Prostate gland (tissue), 2 donors: ENCODE data around the gene ERVFRD-1. TPM values are rescaled to one million over a fixed set of nuclear protein-coding genes. Genes with fewer than 3 reads are reported as not detected.

Experiments
- DNase-seq: peaks from one replicate; pipeline ENCODE4 v3.0.0-alpha.2; 2019; ENCODE audit warnings: low spot score
- H3K27ac ChIP-seq, 2 donors: fragments of 200-600 bp; sonication (generic); 2 replicates each; pipeline ENCODE4 v1.5.1; 2017 to 2019
- H3K27me3 ChIP-seq: fragments of 200-600 bp; sonication (generic); replicated peaks from 2 replicates; pipeline ENCODE4 v1.5.1; 2019; ENCODE audit not compliant: insufficient read depth
- H3K36me3 ChIP-seq, 2 donors: fragments of 200-600 bp; sonication (generic); 1 replicate in 1 of 2; 2 replicates in 1 of 2; pipeline versions ENCODE4 v1.5.1 to v1.8.1; 2017 to 2019
- H3K4me1 ChIP-seq: fragments of 200-600 bp; sonication (generic); replicated peaks from 2 replicates; pipeline ENCODE4 v1.5.1; 2019
- H3K4me3 ChIP-seq, 2 donors: fragments of 200-600 bp; sonication (generic); 2 replicates each; pipeline ENCODE4 v1.5.1; 2017 to 2019
- H3K9me3 ChIP-seq: fragments of 200-600 bp; sonication (generic); 2 replicates; pipeline ENCODE4 v1.5.1; 2017
- POLR2A ChIP-seq: fragments of 450-650 bp; IDR thresholded peaks from one replicate; pipeline ENCODE4 v1.6.1; 2016; ENCODE audit warnings: antibody characterized with exemption, mild to moderate bottlenecking
- POLR2AphosphoS5 ChIP-seq: sonication (generic); formaldehyde crosslinking; IDR thresholded peaks from one replicate; pipeline ENCODE4 v1.6.1; 2017; ENCODE audit warnings: antibody characterized with exemption
- WGBS: methylation state at CpG from one replicate; pipeline ENCODE4 v1.1.5; 2018; 5-methylcytosine and 5-hydroxymethylcytosine counted together
- intact Hi-C: fragments of 100-400 bp; cut with DNase I; formaldehyde crosslinking; loops from one replicate; pipeline ENCODE4 v1.14.2; 2022
- small RNA-seq, 2 donors: library from RNA; depleted of rRNA; stranded (forward); fragments of <200 nt; gene quantifications; one replicate each; pipeline ENCODE3, GENCODE V24; 2016
- total RNA-seq, 2 donors: library from RNA; depleted of rRNA; stranded (reverse); fragments of >200 nt; gene quantifications; one replicate each; pipeline ENCODE4 v1.1.0, GENCODE V29; 2016
- TF ChIP-seq, protein P1 (sequence below), 4 experiments: fragments of 200-600 bp in 2 of 4; fragments of 450-650 bp in 2 of 4; sonication (generic) in 2 of 4; IDR thresholded peaks; 1 replicate in 3 of 4; 2 replicates in 1 of 4; pipeline ENCODE4 v1.5.1; 2016 to 2019; ENCODE audit warnings: antibody characterized with exemption in 4 of 4, mild to moderate bottlenecking in 2 of 4, moderate library complexity in 2 of 4

Gene ERVFRD-1
- total RNA-seq, 2 donors from 2014 or later, result not detected

- Histone ChIP-seq H3K4me1 (no peaks in the 10 kb centered on the region), H3K9me3 (no peaks in the 10 kb centered on the region), H3K4me3 (no peak overlapping the region), H3K27me3 (no peaks in the 10 kb centered on the region), H3K27ac (no peak overlapping the region), H3K36me3 (no peaks in the 10 kb centered on the region)
- intact Hi-C loops, result no loop called here
- TF ChIP-seq POLR2AphosphoS5 (no peak), POLR2A (no peak)
- TF ChIP-seq, protein P1, sequence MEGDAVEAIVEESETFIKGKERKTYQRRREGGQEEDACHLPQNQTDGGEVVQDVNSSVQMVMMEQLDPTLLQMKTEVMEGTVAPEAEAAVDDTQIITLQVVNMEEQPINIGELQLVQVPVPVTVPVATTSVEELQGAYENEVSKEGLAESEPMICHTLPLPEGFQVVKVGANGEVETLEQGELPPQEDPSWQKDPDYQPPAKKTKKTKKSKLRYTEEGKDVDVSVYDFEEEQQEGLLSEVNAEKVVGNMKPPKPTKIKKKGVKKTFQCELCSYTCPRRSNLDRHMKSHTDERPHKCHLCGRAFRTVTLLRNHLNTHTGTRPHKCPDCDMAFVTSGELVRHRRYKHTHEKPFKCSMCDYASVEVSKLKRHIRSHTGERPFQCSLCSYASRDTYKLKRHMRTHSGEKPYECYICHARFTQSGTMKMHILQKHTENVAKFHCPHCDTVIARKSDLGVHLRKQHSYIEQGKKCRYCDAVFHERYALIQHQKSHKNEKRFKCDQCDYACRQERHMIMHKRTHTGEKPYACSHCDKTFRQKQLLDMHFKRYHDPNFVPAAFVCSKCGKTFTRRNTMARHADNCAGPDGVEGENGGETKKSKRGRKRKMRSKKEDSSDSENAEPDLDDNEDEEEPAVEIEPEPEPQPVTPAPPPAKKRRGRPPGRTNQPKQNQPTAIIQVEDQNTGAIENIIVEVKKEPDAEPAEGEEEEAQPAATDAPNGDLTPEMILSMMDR (IDR thresholded peaks at IDR 0.05), result no peak
- no peak for DNase-seq
- 87% methylated on average over 1 of the region's 1 CpG for WGBS
Observed at GRCh38 chr6:11056871-11057270, 54.7 kb downstream of the ERVFRD-1 start.

DNA sequence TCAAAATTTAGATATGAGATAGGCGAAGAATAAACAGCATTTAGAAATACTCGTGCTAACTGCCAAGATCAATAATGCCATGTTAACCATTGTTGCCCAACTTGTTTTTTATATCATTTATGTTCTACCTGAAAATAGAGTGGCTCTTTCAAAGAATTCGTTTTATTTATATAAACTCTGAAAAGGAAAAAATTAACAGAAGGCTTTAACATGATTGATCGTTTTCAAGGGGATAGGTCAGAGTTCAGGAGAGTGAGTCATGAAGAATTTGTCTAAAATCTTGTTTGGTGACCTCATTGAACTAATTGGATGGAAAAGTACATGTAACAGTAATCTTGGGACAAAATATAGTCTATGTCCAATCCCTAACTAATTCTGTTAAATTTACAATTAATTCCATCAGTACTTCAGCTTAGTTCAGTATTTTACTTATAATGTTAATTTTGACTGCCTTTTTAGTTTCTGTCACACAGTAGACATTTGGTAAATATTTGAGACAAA lies 56.3 kb downstream of the ERVFRD-1 start:
- DNase-seq, result no peak
- intact Hi-C loops, result no loop called here
- TF ChIP-seq, protein P1 (IDR thresholded peaks at IDR 0.05), result no peak
- TF ChIP-seq POLR2AphosphoS5, result no peak
- H3K36me3 ChIP-seq, result no peaks in the 10 kb centered on the region
- H3K27ac ChIP-seq, result no peak overlapping the region
- no peak overlapping the region for H3K4me3 ChIP-seq
- H3K27me3 ChIP-seq, result no peaks in the 10 kb centered on the region
- 27% methylated on average over 4 of the region's 4 CpGs for WGBS
- no peaks in the 10 kb centered on the region for H3K4me1 ChIP-seq
- H3K9me3 ChIP-seq, result no peaks in the 10 kb centered on the region

DNA sequence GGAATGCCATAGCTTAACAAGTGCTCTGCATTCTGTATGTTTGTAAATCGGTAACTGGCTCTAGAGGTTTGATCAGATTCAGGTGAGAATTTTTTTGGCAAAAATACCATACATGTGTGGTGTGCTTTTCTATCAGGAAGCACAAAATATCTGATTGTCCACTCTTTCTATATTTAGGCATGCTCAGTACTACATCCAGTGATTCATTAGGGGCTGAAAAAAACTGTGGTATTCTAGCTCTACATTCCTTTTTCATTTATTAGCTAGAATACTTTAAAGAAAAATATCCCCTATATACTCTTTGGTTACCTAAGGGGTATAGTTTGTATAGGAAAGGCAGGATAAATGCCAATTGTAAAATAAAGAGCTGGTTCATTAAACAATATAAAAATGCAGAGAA lies 56.8 kb downstream of the ERVFRD-1 start:
- no peaks in the 10 kb centered on the region for H3K36me3 ChIP-seq
- intact Hi-C loops, result no loop called here
- H3K27me3 ChIP-seq, result no peaks in the 10 kb centered on the region
- no peak overlapping the region for H3K27ac ChIP-seq
- TF ChIP-seq POLR2A (no peak), POLR2AphosphoS5 (no peak)
- TF ChIP-seq, protein P1 (IDR thresholded peaks at IDR 0.05), result no peak
- no peak for DNase-seq
- no peaks in the 10 kb centered on the region for H3K4me1 ChIP-seq
- 58% methylated on average over 1 of the region's 1 CpG for WGBS
- no peaks in the 10 kb centered on the region for H3K9me3 ChIP-seq
- H3K4me3 ChIP-seq, result no peak overlapping the region

DNA sequence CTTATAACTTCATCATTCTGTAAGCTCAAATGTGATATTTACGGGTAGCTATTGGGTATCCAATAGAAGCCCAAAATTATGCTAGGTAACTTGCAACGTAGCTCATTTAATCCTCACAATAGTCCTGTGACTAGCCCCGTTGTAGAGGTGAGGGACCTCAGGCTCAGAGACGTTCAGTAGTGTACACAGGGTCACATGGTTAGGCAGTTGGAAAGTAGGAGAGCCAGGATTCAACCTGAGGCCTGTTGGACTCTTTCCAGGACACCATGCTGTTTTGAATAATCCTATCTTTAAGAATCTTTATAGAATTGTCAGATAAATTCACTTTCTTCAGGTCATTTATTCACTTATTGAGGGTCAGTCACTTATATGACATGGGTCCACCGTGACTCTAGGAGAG lies 58.2 kb downstream of the ERVFRD-1 start:
- Histone ChIP-seq H3K27ac (no peak overlapping the region), H3K27me3 (no peaks in the 10 kb centered on the region), H3K9me3 (no peaks in the 10 kb centered on the region), H3K36me3 (no peaks in the 10 kb centered on the region), H3K4me3 (no peak overlapping the region), H3K4me1 (no peaks in the 10 kb centered on the region)
- TF ChIP-seq POLR2AphosphoS5 (no peak), POLR2A (no peak)
- TF ChIP-seq, protein P1 (IDR thresholded peaks at IDR 0.05), result no peak
- no peak for DNase-seq
- WGBS, result 65% methylated on average over 5 of the region's 5 CpGs
- intact Hi-C loops, result no loop called here

Small RNA genes lying within 50 kb of the gene (small RNA-seq; reads per million reads assigned to genes)
- gene AL136139.1, result 0 reads per million in 2 donors

Other genes with a start within 250 kb of the ERVFRD-1 start
- gene GCM2, start 229.7 kb downstream of the ERVFRD-1 start, total RNA-seq, result not detected
- 1 to 10 TPM in 1 of 2 donors, under 1 TPM in 1; 0.46 to 3.7 TPM for gene SYCP2L, start 224.7 kb downstream of the ERVFRD-1 start, total RNA-seq
- gene ELOVL2, start 67.4 kb downstream of the ERVFRD-1 start, total RNA-seq, result 10 to 100 TPM; 15.5 to 17.9 TPM
- gene SMIM13, start 17.9 kb downstream of the ERVFRD-1 start, total RNA-seq, result 1 to 10 TPM; 4.4 to 7.2 TPM
- 10 to 100 TPM; 51.1 to 72.1 TPM for gene NEDD9, start 120.9 kb upstream of the ERVFRD-1 start, total RNA-seq